WERI-Rb-1 (cell line): Measurements from ENCODE around the gene TMEM121.

Experiments used
- DNase-seq: peaks from one replicate; pipeline ENCODE4 v3.0.0-alpha.2; 2020
- H3K27ac ChIP-seq: fragments of 250-450 bp; sonication (Bioruptor Pico); 2 replicates; pipeline ENCODE4 v1.5.1; 2020; ENCODE audit warnings: mild to moderate bottlenecking, moderate library complexity
- H3K27me3 ChIP-seq: fragments of 250-450 bp; sonication (Bioruptor Pico); 2 replicates; pipeline ENCODE4 v1.5.1; 2021; ENCODE audit warnings: mild to moderate bottlenecking, low read depth, moderate library complexity; ENCODE audit not compliant: insufficient read depth, severe bottlenecking
- H3K36me3 ChIP-seq: fragments of 250-450 bp; sonication (Bioruptor Pico); 2 replicates; pipeline ENCODE4 v1.5.1; 2020; ENCODE audit warnings: mild to moderate bottlenecking, moderate library complexity
- H3K4me3 ChIP-seq: 2 replicates; pipeline ENCODE4 v1.5.1; 2011; ENCODE audit warnings: low read depth, mild to moderate bottlenecking, control low read depth, low read length
- H3K9me3 ChIP-seq: fragments of 250-450 bp; sonication (Bioruptor Pico); 2 replicates; pipeline ENCODE4 v1.5.1; 2021; ENCODE audit warnings: mild to moderate bottlenecking, moderate library complexity; ENCODE audit not compliant: severe bottlenecking
- CTCF ChIP-seq: IDR thresholded peaks from 2 replicates; pipeline ENCODE4 v1.5.1; 2011; ENCODE audit warnings: low read depth, mild to moderate bottlenecking, control low read depth, inconsistent platforms, low read length

The TMEM121 gene

GRCh38 chr14:105486974-105487448 is 39.4 kb upstream of the TMEM121 start:
- H3K4me3 ChIP-seq, result no peak overlapping the region
- H3K27ac ChIP-seq, result no peak overlapping the region
- no peaks in the 10 kb centered on the region for H3K9me3 ChIP-seq
- H3K36me3 ChIP-seq, result no peaks in the 10 kb centered on the region
- no peak for TF ChIP-seq CTCF
- no peak for DNase-seq
- no peaks in the 10 kb centered on the region for H3K27me3 ChIP-seq

GRCh38 chr14:105487449-105487985 is 38.9 kb upstream of the TMEM121 start:
- no peak for DNase-seq
- no peak overlapping the region for H3K4me3 ChIP-seq
- H3K27me3 ChIP-seq, result no peaks in the 10 kb centered on the region

GRCh38 chr14:105487986-105488777 is 38.2 kb upstream of the TMEM121 start:
- no peak for TF ChIP-seq CTCF
- H3K4me3 ChIP-seq, result no peak overlapping the region
- peaks cover 11% of the 10 kb centered on the region for H3K36me3 ChIP-seq
- no peak for DNase-seq
- no peaks in the 10 kb centered on the region for H3K9me3 ChIP-seq
- no peaks in the 10 kb centered on the region for H3K27me3 ChIP-seq
- peak overlapping the region; percentile 96; the same call in 1 of the 2 replicates for H3K27ac ChIP-seq

More at GRCh38 chr14:105487449-105487985, 38.9 kb upstream of the TMEM121 start:
- no peak for TF ChIP-seq CTCF
- no peaks in the 10 kb centered on the region for H3K9me3 ChIP-seq
- peaks cover 4% of the 10 kb centered on the region for H3K36me3 ChIP-seq
- H3K27ac ChIP-seq, result no peak overlapping the region

DNA sequence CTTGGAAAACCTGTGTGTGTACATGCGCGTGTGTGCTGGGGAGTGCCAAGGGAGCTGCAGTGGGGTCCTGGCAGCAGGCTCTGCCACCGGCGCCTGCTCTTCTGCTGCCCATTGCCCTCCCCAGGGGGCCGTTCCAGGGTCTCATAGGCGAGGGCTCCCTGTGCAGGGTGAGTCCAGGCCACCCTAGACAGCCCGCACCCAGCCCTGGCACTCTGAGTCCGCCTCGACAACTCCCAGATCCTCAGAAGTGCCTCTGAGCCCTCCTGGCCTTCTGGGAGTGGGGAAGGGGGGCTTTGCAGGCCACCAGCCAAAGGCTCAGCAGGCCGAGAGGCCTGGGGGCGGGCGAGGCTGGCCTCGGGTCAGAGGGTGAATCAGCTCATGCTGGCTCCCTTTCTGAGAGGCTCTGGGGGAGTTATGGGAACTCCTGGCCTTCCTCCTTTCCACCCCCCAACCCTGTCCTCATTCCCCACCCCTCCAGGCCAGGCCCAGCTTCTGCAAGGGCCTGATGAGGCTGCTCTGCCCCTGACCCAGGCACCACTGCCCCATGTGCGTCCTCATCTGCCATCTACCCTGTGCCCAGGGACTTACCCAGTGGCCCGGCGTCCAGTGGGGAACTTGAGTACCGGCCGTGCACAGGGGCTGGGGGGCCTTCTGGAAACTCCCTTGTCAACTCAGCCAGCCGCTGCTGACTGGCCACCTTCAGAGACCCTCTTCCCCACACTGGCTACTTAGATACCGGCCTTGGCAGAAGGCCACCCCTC is 37.4 kb upstream of the TMEM121 start:
- Histone ChIP-seq H3K36me3 (peaks cover 15% of the 10 kb centered on the region), H3K4me3 (peak overlapping the region; percentile 84), H3K27me3 (no peaks in the 10 kb centered on the region), H3K9me3 (no peaks in the 10 kb centered on the region), H3K27ac (peak overlapping the region; percentile 96)
- no peak for TF ChIP-seq CTCF
- no peak for DNase-seq

DNA sequence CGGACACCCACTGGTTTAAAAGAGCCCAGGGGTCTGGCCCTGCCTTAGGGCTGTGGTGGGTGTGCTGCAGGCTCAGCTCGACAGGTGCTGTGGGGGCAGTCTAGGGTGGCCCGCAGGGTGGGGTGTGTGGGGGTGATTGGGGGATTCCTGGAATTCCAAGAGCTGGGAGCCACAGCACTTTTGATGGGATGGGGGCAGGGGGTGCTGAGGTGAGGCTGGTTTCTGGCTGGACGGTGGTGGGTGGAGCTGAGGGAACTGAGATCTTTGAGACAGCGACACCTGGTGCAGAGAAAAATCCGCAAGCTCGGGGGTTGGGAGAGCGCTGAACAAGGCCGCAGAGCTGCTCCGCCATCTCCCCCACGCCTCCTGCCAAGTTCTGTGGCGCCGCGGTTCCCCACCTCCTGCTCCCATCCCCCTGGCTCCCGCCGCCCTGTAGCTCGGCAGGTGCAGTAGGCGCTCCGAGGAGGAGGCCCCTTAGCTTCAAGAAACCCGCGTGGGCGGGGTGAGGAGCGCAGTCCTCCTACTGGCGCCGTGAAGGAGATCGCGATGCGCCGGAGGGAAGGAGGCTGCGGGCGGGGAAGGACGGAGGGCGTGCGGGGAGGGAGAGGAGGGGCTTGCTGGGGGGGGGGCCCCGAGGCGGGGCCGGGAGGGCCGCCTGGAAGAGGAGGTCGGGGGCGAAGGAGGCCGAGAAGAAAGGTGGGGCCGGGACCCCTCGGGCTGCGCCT is 36.7 kb upstream of the TMEM121 start:
- no peaks in the 10 kb centered on the region for H3K9me3 ChIP-seq
- DNase-seq, result peak; percentile 91
- peak overlapping the region; percentile 84 for H3K4me3 ChIP-seq
- H3K27ac ChIP-seq, result peak overlapping the region; percentile 96
- peaks cover 19% of the 10 kb centered on the region for H3K36me3 ChIP-seq
- no peaks in the 10 kb centered on the region for H3K27me3 ChIP-seq
- TF ChIP-seq CTCF, result peak; percentile 87
